ENCODE data around the gene SRSF4. TPM values are rescaled to one million over a fixed set of nuclear protein-coding genes. Genes with fewer than 3 reads are reported as not detected.

Gene SRSF4
- total and polyA plus RNA-seq, 10 of the 15 experiments (the other 5 are each of a cell fraction or from before 2014, with no cell fraction given): 17.2 to 107 (median 78.6) TPM

GRCh38 chr1:29114654-29115053, 67.0 kb downstream of the SRSF4 start:
- ATAC-seq: no peak

More at GRCh38 chr1:29114654-29115053, 67.0 kb downstream of the SRSF4 start:
- no peaks in the 10 kb centered on the region for H3K79me2 ChIP-seq (ENCODE audit: control insufficient read depth, insufficient read depth, low read length)
- H3K4me2 ChIP-seq (ENCODE audit: control insufficient read depth, insufficient read depth): no peak overlapping the region
- no peak overlapping the region for H2AFZ ChIP-seq (ENCODE audit: control insufficient read depth, low read depth, low read length)
- H4K20me1 ChIP-seq (ENCODE audit: control insufficient read depth, insufficient read depth): no peaks in the 10 kb centered on the region
- DNase-seq (ENCODE audit: low read depth, low spot score) (no peak), FAIRE-seq (no peak)
- CTCF ChIA-PET: interaction anchor here (0.8 kb wide), 1 partner anchor 21 kb away, joined by 3 read pairs; no protein-coding TSS in a partner anchor
- H3K4me3 ChIP-seq: no peak overlapping the region
- H3K36me3 ChIP-seq (ENCODE audit: control insufficient read depth in 2 of 2, insufficient read depth in 2 of 2, low read length in 1 of 2): peaks cover 3 to 5% of the 10 kb centered on the region in 2 experiments; a peak in 3 of 4 replicates
- BruUV-seq (replicated peaks): no TSS peak
- POLR2A ChIA-PET: interaction anchor here (0.6 kb wide), 2 partner anchors 10 to 30 kb away, joined by 3 read pairs; no protein-coding TSS in a partner anchor
- RAD21 ChIA-PET (ENCODE audit: unreplicated experiment): no interaction called here
- TF ChIP-seq RELA (IDR thresholded peaks at IDR 0.05; ENCODE audit: borderline replicate concordance, partially characterized antibody) (no peak), SRF (IDR thresholded peaks at IDR 0.05; ENCODE audit: low read depth in 2 of 2, low read length in 2 of 2) (no peak), USF2 (IDR thresholded peaks at IDR 0.05; ENCODE audit: borderline replicate concordance, low read depth, low read length) (no peak), EGR1 (IDR thresholded peaks at IDR 0.05; ENCODE audit: borderline replicate concordance in 1 of 2, low read depth in 2 of 2, low read length in 2 of 2) (no peak), GABPA (IDR thresholded peaks at IDR 0.05; ENCODE audit: low read depth) (no peak), FOS (IDR thresholded peaks at IDR 0.05; ENCODE audit: borderline replicate concordance, extremely low read depth, insufficient read length) (no peak), FOXM1 (IDR thresholded peaks at IDR 0.05; ENCODE audit: low read depth, low read length) (no peak), ZNF687 (IDR thresholded peaks at IDR 0.05) (no peak), CBFB (IDR thresholded peaks at IDR 0.05; ENCODE audit: low read depth) (no peak), TBL1XR1 (IDR thresholded peaks at IDR 0.05; ENCODE audit: low read depth, low read length) (no peak), CHD2 (IDR thresholded peaks at IDR 0.05; ENCODE audit: borderline replicate concordance, low read depth, low read length) (no peak), MEF2B (IDR thresholded peaks at IDR 0.05; ENCODE audit: partially characterized antibody, poor library complexity, severe bottlenecking) (no peak), SIN3A (IDR thresholded peaks at IDR 0.05; ENCODE audit: low read depth, low read length) (no peak), YY1 (IDR thresholded peaks at IDR 0.05; ENCODE audit: low read depth, low read length) (no peak), PKNOX1 (IDR thresholded peaks at IDR 0.05) (no peak), IRF4 (IDR thresholded peaks at IDR 0.05; ENCODE audit: low read depth, low read length) (no peak)
- in situ Hi-C loops (cut with MboI): no loop called here
- intact Hi-C loops (cut with micrococcal nuclease; ENCODE audit: unreplicated experiment): no loop called here
- no peak overlapping the region for H3K9ac ChIP-seq (ENCODE audit: control insufficient read depth, insufficient read depth, low read length)
- WGBS (ENCODE audit: insufficient coverage, insufficient replicate concordance, low lambda C conversion rate, missing lambda C conversion rate): 100% methylated on average over 1 of the region's 1 CpG
- SMC1A ChIA-PET (ENCODE audit: uncharacterized antibody, unreplicated experiment): interaction anchor here (1.6 kb wide), 2 partner anchors 19 to 56 kb away, joined by 4 to 5 read pairs; no protein-coding TSS in a partner anchor
- H3K4me1 ChIP-seq (ENCODE audit: control insufficient read depth, insufficient read depth, low read length): no peaks in the 10 kb centered on the region
- H3K9me3 ChIP-seq (replicated peaks; ENCODE audit: control insufficient read depth, insufficient read depth, low read length): no peaks in the 10 kb centered on the region
- no peak overlapping the region for H3K27ac ChIP-seq (ENCODE audit: control insufficient read depth, insufficient read depth)
- no peaks in the 10 kb centered on the region for H3K27me3 ChIP-seq (replicated peaks in 1 of 2; ENCODE audit: control insufficient read depth in 2 of 2, insufficient read depth in 2 of 2, low read length in 1 of 2)

All from GM12878 (cell line).